Measurements from ENCODE around the gene OR10AD1. TPM values are rescaled to one million over a fixed set of nuclear protein-coding genes. Genes with fewer than 3 reads are reported as not detected.

Gene OR10AD1
- total RNA-seq, 1 donor from 2014 or later, result not detected

Other genes with a start within 250 kb of the OR10AD1 start
- gene TMEM106C, start 239.7 kb downstream of the OR10AD1 start, total RNA-seq, result 139 and 143 TPM in 2 replicates
- 0.08 TPM in 1 of 2 replicates, not detected in the other for gene COL2A1, start 198.8 kb downstream of the OR10AD1 start, total RNA-seq
- gene SENP1, start 97.2 kb downstream of the OR10AD1 start, total RNA-seq, result 51.3 and 52.2 TPM in 2 replicates
- gene PFKM, start 83.9 kb downstream of the OR10AD1 start, total RNA-seq, result 59.7 and 68.4 TPM in 2 replicates
- 33.3 and 36.1 TPM in 2 replicates for gene ASB8, start 45.8 kb downstream of the OR10AD1 start, total RNA-seq
- 0.61 and 0.75 TPM in 2 replicates for gene CCDC184, start 19.6 kb downstream of the OR10AD1 start, total RNA-seq
- 7.0 and 7.1 TPM in 2 replicates for gene ZNF641, start 147.6 kb upstream of the OR10AD1 start, total RNA-seq

Data from activated T-helper 1 cell treated with anti-CD3 and anti-CD28 coated beads, Interleukin-12 subunit alpha, Interleukin-12 subunit beta, Interleukin-2, Interleukin-4 antibody, amounts not matched to agents 30 ng/mL and 10 ng/mL and 1 ng/mL, durations not matched to agents 14 hours and 24 hours and 36 hours (primary cell).